ENCODE results near the gene TTLL13. TPM values are rescaled to one million over a fixed set of nuclear protein-coding genes. Genes with fewer than 3 reads are reported as not detected.

TTLL13 gene
- total RNA-seq, 1 donor from 2014 or later: not detected

GRCh38 chr15:90217671-90218394 is 31.5 kb upstream of the TTLL13 start:
- H3K9me3 Mint-ChIP-seq (ENCODE audit: unreplicated experiment): no peaks in the 10 kb centered on the region
- Histone ChIP-seq H3K9me3 (ENCODE audit: insufficient read depth, low read depth, low read length) (no peaks in the 10 kb centered on the region), H3K27me3 (ENCODE audit: insufficient read depth, low read length) (no peaks in the 10 kb centered on the region), H3K4me3 (ENCODE audit: insufficient read depth, low read depth, low read length) (no peak overlapping the region), H3K27ac (ENCODE audit: low read depth, low read length) (no peak overlapping the region), H4K20me1 (ENCODE audit: insufficient read depth, low read length) (no peaks in the 10 kb centered on the region), H3K4me1 (ENCODE audit: insufficient read depth, low read length) (peaks cover under 1% of the 10 kb centered on the region), H3K36me3 (ENCODE audit: insufficient read depth, low read length) (no peaks in the 10 kb centered on the region), H3K4me2 (ENCODE audit: low read length) (no peak overlapping the region), H3K79me2 (ENCODE audit: insufficient read depth, low read length) (no peaks in the 10 kb centered on the region), H3K9ac (ENCODE audit: low read length) (no peak overlapping the region), H2AFZ (ENCODE audit: low read depth, low read length) (no peak overlapping the region)
- H3K4me3 Mint-ChIP-seq (ENCODE audit: unreplicated experiment): no peak overlapping the region
- no peaks in the 10 kb centered on the region for H3K4me1 Mint-ChIP-seq (ENCODE audit: low read depth, unreplicated experiment)
- no peak for FAIRE-seq
- no peak overlapping the region for H3K27ac Mint-ChIP-seq (ENCODE audit: unreplicated experiment)
- no peaks in the 10 kb centered on the region for H3K36me3 Mint-ChIP-seq (ENCODE audit: low read depth, unreplicated experiment)
- H3K27me3 Mint-ChIP-seq (ENCODE audit: low read depth, unreplicated experiment): peaks cover 3% of the 10 kb centered on the region
- no peak for DNase-seq (ENCODE audit: low read depth)
- TF ChIP-seq, protein P1, sequence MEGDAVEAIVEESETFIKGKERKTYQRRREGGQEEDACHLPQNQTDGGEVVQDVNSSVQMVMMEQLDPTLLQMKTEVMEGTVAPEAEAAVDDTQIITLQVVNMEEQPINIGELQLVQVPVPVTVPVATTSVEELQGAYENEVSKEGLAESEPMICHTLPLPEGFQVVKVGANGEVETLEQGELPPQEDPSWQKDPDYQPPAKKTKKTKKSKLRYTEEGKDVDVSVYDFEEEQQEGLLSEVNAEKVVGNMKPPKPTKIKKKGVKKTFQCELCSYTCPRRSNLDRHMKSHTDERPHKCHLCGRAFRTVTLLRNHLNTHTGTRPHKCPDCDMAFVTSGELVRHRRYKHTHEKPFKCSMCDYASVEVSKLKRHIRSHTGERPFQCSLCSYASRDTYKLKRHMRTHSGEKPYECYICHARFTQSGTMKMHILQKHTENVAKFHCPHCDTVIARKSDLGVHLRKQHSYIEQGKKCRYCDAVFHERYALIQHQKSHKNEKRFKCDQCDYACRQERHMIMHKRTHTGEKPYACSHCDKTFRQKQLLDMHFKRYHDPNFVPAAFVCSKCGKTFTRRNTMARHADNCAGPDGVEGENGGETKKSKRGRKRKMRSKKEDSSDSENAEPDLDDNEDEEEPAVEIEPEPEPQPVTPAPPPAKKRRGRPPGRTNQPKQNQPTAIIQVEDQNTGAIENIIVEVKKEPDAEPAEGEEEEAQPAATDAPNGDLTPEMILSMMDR (IDR thresholded peaks at IDR 0.05; ENCODE audit: insufficient read depth, low read depth, low read length): no peak
- TF ChIP-seq EZH2 (IDR thresholded peaks at IDR 0.05; ENCODE audit: insufficient read depth, low read length): no peak

DNA sequence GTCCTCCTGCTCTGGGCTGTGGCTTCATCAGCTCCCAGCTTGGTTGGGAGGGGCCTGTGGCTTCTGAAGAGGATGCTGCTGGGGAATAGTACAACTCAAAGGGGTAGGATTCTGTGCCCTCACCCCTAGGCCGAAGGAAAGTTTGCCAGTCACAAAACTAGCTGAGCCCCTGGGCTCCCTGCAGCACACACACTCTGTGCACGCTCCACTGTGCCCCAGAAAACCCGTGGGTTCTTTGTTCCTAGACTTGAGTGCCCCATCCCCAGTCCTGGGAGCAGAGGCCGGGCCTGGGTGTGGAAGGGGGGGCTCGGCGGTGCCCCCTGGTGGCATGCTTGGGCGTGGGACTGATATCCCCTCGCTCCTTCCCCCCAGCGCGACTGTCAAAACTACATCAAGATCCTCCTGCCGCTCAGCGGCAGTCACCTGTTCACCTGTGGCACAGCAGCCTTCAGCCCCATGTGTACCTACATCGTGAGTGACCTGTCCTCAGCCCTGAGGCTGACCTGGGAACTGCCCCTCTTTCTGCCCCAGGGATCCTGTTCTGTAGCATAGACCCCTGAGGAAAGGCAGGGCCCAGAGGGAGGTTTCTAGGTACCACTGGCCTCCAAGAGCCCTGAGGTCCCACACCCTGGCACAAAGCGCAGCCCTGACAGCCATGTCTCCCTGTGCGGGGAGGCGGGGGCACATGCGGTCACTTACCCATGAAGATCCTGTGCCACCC is 29.8 kb upstream of the TTLL13 start:
- H3K4me3 ChIP-seq (ENCODE audit: insufficient read depth, low read depth, low read length): no peak overlapping the region
- H3K79me2 ChIP-seq (ENCODE audit: insufficient read depth, low read length): no peaks in the 10 kb centered on the region
- no peaks in the 10 kb centered on the region for H3K9me3 Mint-ChIP-seq (ENCODE audit: unreplicated experiment)
- TF ChIP-seq, protein P1 (IDR thresholded peaks at IDR 0.05; ENCODE audit: insufficient read depth, low read depth, low read length): peak; percentile 38
- no peak for TF ChIP-seq EZH2 (IDR thresholded peaks at IDR 0.05; ENCODE audit: insufficient read depth, low read length)
- no peak overlapping the region for H3K4me2 ChIP-seq (ENCODE audit: low read length)
- no peaks in the 10 kb centered on the region for H3K4me1 Mint-ChIP-seq (ENCODE audit: low read depth, unreplicated experiment)
- no peaks in the 10 kb centered on the region for H3K9me3 ChIP-seq (ENCODE audit: insufficient read depth, low read depth, low read length)
- no peak overlapping the region for H3K27ac Mint-ChIP-seq (ENCODE audit: unreplicated experiment)
- DNase-seq (ENCODE audit: low read depth) (no peak), FAIRE-seq (no peak)
- H2AFZ ChIP-seq (ENCODE audit: low read depth, low read length): no peak overlapping the region
- no peak overlapping the region for H3K27ac ChIP-seq (ENCODE audit: low read depth, low read length)
- no peaks in the 10 kb centered on the region for H4K20me1 ChIP-seq (ENCODE audit: insufficient read depth, low read length)
- no peaks in the 10 kb centered on the region for H3K36me3 ChIP-seq (ENCODE audit: insufficient read depth, low read length)
- H3K4me3 Mint-ChIP-seq (ENCODE audit: unreplicated experiment): no peak overlapping the region
- H3K36me3 Mint-ChIP-seq (ENCODE audit: low read depth, unreplicated experiment): no peaks in the 10 kb centered on the region
- no peaks in the 10 kb centered on the region for H3K4me1 ChIP-seq (ENCODE audit: insufficient read depth, low read length)
- H3K27me3 ChIP-seq (ENCODE audit: insufficient read depth, low read length): no peaks in the 10 kb centered on the region
- peaks cover 3% of the 10 kb centered on the region for H3K27me3 Mint-ChIP-seq (ENCODE audit: low read depth, unreplicated experiment)
- no peak overlapping the region for H3K9ac ChIP-seq (ENCODE audit: low read length)

All from astrocyte (in vitro differentiated cells and primary cell).